HPDE6-E6E7 (cell line): ENCODE measurements around the gene PDE8B.

Experiments
- DNase-seq: peaks from one replicate; pipeline ENCODE4 v3.0.0; 2011; ENCODE audit warnings: missing footprints; ENCODE audit errors: extremely low spot score

The PDE8B gene

GRCh38 chr5:77285251-77285841 lies 74.9 kb downstream of the PDE8B start:
- DNase-seq, result no peak

DNA sequence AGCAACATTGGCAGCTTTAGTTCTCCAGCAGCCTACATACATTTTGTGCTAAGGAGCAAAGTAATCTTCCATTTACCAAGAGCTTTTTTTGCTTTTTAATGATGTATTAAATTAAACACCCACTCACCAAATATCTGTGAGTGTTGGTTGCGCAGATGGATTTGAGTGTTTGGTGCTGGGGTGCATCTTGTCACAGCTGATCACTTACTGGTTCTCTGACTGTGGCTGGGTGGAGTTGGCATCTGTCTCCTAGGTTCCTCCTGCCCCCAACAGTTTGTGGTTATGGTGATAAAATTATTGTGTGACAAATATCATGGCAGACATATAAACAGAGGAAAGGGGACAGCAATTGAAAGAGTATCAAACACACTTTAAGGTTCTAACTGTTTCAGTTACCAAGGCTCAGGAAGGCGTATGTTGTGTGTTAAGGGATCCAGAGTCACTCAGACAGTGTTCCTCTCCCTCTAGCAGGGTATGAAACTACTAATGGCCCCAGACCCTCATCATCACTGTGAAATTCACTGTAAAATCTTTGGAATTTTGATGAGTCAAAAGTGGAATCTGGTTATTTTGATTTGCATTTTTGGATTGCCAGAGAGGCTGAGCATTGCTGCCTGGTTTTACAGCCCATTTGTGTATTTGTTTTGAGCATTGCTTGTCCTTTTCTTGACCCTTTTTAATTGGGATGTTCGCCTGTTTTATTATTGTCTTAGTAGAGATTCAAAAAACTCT lies 81.7 kb downstream of the PDE8B start:
- DNase-seq, result no peak

DNA sequence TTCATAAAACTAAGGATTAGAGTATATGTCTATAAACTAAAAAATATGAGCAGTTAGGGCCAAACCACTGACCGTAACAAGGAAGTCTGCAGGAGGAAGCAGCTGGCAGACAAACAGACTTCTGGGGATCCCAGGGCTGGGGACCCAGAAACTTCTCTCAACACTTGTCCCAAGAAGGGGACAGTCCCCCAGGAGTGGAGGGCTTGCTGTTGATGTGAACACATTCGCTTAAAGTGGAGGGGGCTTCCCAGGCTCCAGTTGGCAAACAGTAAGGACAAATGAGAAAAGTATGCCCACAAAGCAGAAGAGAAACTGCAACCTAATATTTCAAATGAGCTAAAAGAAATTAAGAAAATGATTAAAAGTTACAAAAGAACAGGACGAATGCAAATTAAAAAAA lies 83.7 kb downstream of the PDE8B start:
- no peak for DNase-seq

DNA sequence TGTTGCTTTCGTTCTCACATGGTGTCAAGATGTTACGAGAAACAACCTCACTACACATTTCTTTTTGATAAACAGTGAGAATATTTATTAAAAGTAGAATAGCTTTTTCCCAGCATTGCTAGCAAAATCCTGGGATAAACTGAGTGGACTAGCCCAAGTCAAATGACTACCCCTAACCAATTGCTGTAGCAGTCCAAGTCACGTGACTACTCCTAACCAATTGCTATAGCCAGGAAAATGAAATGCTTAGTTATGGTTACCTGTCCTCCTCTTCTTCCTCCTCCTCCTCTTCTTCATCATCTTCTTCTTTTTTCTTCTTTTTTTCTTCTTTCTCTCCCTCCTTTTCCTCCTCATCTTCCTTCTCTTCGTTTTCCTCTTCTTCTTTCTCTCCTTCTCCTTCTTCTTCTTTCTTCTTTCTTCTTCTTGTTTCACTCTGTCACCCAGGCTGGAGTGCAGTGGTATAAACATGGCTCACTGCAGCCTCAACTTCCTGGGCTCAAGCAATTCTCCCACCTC lies 85.4 kb downstream of the PDE8B start:
- DNase-seq, result no peak

DNA sequence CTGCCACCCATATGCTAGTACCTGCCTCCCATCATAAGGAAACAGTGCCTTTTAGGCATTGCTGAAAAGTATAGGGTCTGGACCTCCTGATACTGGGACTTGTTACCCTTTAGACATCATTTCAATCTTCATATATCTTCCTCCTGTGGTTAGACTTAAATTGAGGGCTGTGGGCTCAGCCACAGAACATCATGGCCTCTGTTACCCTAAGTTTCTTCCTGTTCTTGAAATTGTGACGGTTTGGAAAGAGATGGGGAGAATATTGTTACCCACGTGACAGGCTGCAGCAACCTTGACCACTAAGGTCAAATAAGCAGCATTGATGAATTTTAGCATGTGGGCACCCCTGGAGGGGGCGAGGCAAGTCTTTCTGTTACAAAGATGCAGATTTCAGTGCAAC lies 87.7 kb downstream of the PDE8B start:
- DNase-seq, result no peak

DNA sequence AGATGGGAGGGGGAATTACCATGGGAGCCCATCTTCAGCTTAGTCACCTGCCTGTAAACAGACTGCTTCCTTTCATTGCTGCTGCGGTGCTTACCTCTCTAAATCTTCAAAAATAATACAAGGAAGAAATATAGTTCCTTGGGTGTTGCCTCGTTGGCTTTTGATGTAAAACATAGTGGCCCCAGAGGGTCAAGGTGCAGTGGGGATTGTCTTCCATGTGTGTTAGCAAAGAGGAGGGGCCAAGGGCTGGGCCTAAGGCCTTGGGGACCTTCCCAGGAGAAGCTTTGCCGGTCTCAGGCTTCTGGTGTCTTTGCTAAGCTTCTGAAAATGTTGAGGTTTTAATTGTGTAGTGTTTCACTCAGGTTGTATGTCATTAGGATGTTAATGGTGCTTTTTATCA lies 90.0 kb downstream of the PDE8B start:
- DNase-seq, result no peak

DNA sequence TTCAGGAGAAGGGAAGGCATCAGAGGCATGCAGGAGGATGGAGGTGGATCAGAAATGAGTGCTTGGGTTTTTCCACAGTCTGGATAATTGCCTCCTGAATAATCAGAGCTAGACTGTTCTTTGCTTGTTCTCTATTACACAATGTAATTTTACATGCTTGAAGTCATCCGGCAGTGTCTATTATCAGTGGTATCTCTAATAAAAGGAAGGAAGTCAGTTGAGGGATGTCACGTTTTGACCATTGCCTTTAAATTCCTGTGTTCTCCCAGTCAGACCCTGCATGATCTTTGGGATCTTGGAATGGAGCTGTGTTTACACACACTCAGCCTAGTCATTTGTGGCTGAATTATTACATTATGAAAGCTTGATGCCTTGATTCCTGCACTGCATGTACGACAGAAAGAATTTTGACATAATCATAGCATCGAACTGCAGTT lies 91.0 kb downstream of the PDE8B start:
- no peak for DNase-seq

DNA sequence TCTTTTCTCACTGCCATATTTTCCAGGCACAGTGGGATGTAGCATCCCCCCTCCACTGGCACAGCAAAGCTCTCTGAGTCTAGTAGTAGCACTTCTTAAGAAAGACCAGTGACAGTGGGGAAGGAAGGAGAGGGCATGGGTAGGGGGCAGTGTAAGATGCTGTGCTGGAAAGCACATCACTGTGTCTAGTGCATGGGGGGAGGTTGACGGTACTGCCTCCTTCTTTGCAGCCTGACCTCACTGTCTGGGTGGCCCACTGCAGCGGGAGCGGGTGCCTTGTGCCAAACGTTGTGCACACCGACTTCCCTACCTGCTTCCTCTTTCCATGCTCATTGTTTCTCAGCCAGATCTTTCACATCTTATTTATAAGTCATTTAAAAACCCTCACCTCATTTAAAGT lies 91.8 kb downstream of the PDE8B start:
- DNase-seq, result no peak

DNA sequence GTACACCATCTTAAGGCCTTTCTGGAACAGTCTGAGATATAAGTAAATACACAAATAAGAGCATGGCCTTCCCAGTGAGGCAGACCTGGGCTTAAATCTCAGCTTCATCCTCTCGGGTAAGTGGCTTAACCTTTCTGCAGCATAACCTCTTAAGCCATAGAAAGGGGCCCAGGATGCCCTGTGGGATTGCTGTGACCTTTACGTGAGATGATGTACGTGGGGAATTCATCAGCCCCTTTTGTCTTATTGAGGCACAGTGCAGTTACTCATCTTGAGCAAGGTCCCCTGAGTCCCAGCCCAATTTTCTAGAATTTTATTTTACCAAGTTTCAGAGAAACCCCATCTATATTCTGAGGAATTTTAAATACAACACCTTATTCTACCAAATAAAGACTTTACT lies 92.2 kb downstream of the PDE8B start:
- no peak for DNase-seq

DNA sequence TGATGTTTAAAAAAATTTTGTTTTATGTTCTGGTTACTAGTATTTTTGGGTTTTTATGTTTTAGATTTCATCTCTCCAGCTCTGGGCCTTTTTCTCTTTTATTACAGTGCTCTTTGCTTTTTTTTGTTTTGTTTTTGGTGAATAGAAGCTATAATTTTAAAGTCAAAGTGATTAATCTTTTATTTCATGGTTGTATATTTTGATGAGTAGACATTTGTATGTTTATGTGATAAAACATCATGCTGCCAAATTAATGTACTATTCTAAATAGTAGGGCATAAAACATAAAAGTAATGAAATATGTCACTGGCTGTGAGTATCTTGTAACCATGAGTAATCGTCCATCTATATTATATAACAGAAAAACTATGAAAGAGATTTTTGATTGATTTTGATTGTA lies 93.9 kb downstream of the PDE8B start:
- no peak for DNase-seq

DNA sequence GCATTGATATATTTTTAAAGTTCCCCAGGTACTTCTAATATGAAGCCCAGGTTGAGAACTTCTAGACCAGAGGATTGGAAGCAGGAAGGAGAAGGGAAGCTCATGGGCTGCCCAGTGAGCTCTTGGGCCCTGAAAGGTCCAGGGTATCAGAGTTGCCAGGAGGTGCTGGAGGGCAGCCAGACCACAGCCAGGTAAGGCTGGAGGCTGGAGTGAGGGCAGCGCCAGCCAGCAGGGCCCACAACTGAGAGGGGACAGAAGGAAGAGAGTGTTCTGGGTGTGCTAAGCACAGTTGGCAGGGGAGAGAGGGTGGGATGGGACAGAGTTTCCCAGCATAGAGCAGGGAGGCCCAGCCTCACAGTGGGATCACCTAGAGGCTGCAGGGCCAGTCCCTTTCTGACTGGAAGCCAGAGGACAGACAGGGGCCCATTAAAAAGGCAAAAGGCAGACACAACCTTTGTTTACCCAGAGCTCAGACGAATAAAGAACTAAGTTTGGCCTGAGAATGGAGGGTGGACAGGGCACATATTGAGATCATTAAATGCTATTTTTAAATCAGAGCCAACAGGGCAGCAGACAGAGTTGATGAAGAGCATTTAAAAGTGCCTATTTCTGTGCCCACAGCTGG lies 94.9 kb downstream of the PDE8B start:
- DNase-seq, result no peak

DNA sequence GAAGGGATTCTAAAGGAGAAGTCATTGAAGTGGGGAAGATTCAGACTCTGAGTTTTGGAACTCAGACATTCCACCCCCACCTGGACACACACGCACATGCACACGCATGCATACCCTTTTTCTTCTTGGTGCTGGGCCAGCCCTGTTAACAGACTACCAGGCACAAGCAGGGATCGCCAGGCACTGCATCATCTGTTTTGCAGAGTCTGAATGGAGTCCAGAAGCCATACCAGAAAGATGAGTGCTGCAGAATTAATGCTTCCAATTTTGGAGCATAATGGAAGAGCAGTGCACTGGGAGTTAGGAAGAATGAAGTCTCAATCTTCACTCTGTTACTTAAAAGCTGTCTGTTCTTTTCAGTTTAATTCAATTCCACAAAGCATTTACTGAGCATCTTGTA lies 95.5 kb downstream of the PDE8B start:
- no peak for DNase-seq

DNA sequence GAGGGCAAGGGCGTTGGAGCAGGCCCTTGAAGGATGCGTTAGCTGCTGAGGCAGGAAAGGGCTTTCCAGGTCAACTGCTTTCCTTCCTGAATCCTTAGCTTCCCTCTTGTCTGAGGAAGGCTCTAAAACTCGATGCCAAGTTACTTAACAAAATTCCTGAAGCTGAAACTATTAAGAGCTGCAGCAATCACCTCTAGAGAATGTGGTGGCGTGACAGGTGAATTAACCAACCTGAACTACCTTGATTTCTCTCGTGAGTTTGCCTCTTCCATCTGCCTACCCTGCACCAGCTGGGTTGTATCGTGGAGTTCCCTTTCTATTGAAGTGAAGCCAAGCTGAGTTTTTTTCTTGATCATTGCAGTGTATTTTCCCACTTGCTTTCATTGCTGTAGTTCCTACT lies 96.1 kb downstream of the PDE8B start:
- no peak for DNase-seq

GRCh38 chr5:77308154-77308960 lies 97.9 kb downstream of the PDE8B start:
- DNase-seq, result no peak

DNA sequence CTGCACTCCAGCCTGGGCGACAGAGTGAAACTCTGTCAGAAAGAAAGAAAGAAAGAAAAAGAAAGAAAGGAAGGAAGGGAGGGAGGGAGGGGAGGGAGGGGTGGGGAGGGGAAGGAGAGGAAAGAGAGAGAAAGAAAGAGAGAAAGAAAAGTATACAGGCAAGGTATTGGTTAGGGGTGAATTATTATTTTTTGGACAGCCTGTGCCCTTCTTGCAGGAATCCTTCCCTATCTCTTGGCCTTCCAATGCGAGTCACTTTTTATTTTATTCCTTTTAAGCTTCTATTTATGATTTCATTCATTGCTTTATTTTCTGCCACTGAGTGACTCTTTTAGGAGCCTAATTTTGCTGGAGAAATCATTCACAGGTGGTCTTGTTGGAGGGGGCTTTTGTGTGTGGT lies 98.7 kb downstream of the PDE8B start:
- DNase-seq, result no peak

DNA sequence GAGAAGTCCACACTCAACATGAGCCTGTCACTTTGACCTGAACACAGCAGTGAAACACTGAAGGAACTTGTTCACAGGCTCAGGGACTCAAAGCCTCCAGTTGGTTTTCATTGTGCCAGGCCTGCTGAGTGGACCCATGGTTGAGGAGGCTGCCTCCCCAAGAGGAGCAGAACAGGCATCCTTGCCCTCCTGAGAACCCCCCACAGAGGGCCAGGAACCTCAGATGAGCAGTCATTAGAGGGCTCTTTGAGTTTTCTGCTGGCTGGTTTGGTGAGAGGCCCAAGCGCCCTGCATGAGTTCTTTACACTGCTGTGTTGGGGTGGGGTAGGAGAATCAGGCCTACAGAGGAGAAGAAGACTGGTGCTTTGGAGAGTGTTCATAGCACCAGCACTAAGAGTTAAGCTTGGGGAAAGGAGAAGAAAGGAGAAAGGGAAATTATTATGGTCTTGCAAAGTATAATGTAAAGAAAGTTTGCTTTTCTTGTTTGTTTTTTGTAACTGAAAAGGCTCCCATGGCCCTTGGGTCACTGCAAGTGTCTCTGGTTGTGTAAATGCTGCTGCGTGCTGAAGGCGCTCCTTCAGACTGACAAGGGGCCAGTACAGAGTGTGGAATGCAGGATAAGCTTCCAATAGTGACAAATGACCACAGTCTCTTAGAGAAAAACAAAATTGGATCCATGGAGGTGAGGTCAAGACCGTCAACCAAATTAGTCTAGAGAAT lies 100.2 kb downstream of the PDE8B start:
- DNase-seq, result no peak

- DNase-seq, result no peak
Measured at GRCh38 chr5:77311214-77311571, 100.7 kb downstream of the PDE8B start.

GRCh38 chr5:77312413-77312812 lies 101.9 kb downstream of the PDE8B start:
- no peak for DNase-seq

- DNase-seq, result no peak
Measured at GRCh38 chr5:77316871-77317661, 106.6 kb downstream of the PDE8B start.

- no peak for DNase-seq
Measured at GRCh38 chr5:77318060-77318459, 107.6 kb downstream of the PDE8B start.
